KMS-11 (cell line): ENCODE results near the gene SLC13A3.

Source experiments
- H2AFZ ChIP-seq: fragments of 200-600 bp; sonication (generic); 2 replicates; pipeline ENCODE4 v1.6.1; 2016; ENCODE audit warnings: antibody characterized with exemption, mixed run types, low read depth
- H3K27ac ChIP-seq: fragments of 200-600 bp; sonication (generic); 2 replicates; pipeline ENCODE4 v1.6.1; 2016; ENCODE audit warnings: mild to moderate bottlenecking, mixed run types
- H3K27me3 ChIP-seq: fragments of 200-600 bp; sonication (generic); 2 replicates; pipeline ENCODE4 v1.6.1; 2017; ENCODE audit warnings: mild to moderate bottlenecking, low read depth, mixed run types, moderate library complexity; ENCODE audit not compliant: insufficient read depth
- H3K36me3 ChIP-seq: fragments of 200-600 bp; sonication (generic); 2 replicates; pipeline ENCODE4 v1.6.1; 2017; ENCODE audit warnings: mild to moderate bottlenecking, mixed run types; ENCODE audit not compliant: insufficient read depth
- H3K4me1 ChIP-seq: fragments of 200-600 bp; sonication (generic); 2 replicates; pipeline ENCODE4 v1.6.1; 2016; ENCODE audit warnings: mild to moderate bottlenecking, low read depth, mixed run types; ENCODE audit not compliant: poor library complexity, severe bottlenecking
- H3K4me2 ChIP-seq: fragments of 200-600 bp; sonication (generic); 2 replicates; pipeline ENCODE4 v1.7.0; 2016; ENCODE audit warnings: mild to moderate bottlenecking, mixed run types
- H3K4me3 ChIP-seq: fragments of 200-600 bp; sonication (generic); IDR thresholded peaks from 2 replicates; pipeline ENCODE4 v1.6.1; 2017; ENCODE audit warnings: low read depth, low read length, mixed read lengths; ENCODE audit not compliant: insufficient read depth
- H3K79me2 ChIP-seq: fragments of 200-600 bp; sonication (generic); 2 replicates; pipeline ENCODE4 v1.6.1; 2016; ENCODE audit warnings: low read depth, mixed run types; ENCODE audit not compliant: insufficient read depth
- H3K9ac ChIP-seq: fragments of 200-600 bp; sonication (generic); 2 replicates; pipeline ENCODE4 v1.6.1; 2016; ENCODE audit warnings: mild to moderate bottlenecking, mixed run types
- H4K20me1 ChIP-seq: fragments of 200-600 bp; sonication (generic); 2 replicates; pipeline ENCODE4 v1.6.1; 2016; ENCODE audit warnings: mild to moderate bottlenecking, mixed run types; ENCODE audit not compliant: insufficient read depth
- TF ChIP-seq, protein P1 (sequence below): fragments of 200-600 bp; sonication (generic); conservative IDR thresholded peaks from 2 replicates; pipeline ENCODE4 v1.6.1; 2017; ENCODE audit warnings: low read depth, mild to moderate bottlenecking, antibody characterized with exemption, low read length, moderate library complexity, mixed read lengths

SLC13A3 gene

DNA sequence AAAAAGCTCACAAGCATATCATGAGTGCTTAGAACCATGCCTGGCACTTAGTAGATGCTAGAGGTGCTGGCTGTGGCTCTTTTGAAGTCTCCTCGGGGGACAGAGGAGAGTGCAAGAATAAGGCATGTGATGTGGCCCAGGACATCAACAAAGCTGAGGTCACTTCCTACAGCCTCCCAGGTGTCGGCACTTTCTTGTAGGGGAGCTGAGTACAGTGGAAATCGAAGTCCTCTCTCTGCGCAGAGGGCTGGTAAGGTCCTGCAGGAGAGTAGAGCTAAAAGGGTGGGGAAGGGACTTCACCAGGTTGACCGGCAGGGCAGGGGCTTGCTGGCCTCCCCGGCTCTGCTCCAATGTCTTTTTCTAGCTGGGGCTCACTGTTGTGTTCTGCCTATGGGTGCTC lies 11.2 kb downstream of the SLC13A3 start:
- H3K79me2 ChIP-seq: no peaks in the 10 kb centered on the region
- no peaks in the 10 kb centered on the region for H3K4me1 ChIP-seq
- H3K36me3 ChIP-seq: no peaks in the 10 kb centered on the region
- no peak overlapping the region for H3K9ac ChIP-seq
- no peak overlapping the region for H2AFZ ChIP-seq
- no peaks in the 10 kb centered on the region for H3K27me3 ChIP-seq
- H3K4me2 ChIP-seq: no peak overlapping the region
- TF ChIP-seq, protein P1, sequence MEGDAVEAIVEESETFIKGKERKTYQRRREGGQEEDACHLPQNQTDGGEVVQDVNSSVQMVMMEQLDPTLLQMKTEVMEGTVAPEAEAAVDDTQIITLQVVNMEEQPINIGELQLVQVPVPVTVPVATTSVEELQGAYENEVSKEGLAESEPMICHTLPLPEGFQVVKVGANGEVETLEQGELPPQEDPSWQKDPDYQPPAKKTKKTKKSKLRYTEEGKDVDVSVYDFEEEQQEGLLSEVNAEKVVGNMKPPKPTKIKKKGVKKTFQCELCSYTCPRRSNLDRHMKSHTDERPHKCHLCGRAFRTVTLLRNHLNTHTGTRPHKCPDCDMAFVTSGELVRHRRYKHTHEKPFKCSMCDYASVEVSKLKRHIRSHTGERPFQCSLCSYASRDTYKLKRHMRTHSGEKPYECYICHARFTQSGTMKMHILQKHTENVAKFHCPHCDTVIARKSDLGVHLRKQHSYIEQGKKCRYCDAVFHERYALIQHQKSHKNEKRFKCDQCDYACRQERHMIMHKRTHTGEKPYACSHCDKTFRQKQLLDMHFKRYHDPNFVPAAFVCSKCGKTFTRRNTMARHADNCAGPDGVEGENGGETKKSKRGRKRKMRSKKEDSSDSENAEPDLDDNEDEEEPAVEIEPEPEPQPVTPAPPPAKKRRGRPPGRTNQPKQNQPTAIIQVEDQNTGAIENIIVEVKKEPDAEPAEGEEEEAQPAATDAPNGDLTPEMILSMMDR: no peak
- H4K20me1 ChIP-seq: no peaks in the 10 kb centered on the region
- no peak overlapping the region for H3K27ac ChIP-seq
- H3K4me3 ChIP-seq: no peak overlapping the region

DNA sequence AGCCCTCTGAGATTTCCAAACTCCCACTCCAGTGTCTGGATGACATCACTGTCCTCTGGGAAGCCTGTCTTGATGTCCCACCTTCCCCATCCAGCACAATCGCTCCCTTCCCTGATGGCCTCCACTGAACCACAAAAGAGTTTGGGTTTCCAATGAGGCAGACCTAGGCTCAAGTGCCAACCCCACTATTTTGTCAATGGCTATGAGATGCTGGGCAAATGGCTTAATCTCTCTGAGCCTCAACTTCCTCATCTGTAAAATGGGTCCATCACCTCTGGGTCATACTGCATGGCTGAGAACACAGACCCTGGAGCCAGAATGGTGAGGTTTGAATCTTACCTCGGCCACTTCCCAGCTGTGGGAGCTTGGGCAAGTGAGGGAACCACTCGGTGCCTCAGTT lies 11.7 kb downstream of the SLC13A3 start:
- H4K20me1 ChIP-seq: no peaks in the 10 kb centered on the region
- TF ChIP-seq, protein P1: no peak
- no peak overlapping the region for H3K9ac ChIP-seq
- no peaks in the 10 kb centered on the region for H3K4me1 ChIP-seq
- no peak overlapping the region for H2AFZ ChIP-seq
- no peak overlapping the region for H3K27ac ChIP-seq
- no peaks in the 10 kb centered on the region for H3K27me3 ChIP-seq
- no peak overlapping the region for H3K4me2 ChIP-seq
- no peaks in the 10 kb centered on the region for H3K79me2 ChIP-seq
- H3K4me3 ChIP-seq: no peak overlapping the region
- no peaks in the 10 kb centered on the region for H3K36me3 ChIP-seq

DNA sequence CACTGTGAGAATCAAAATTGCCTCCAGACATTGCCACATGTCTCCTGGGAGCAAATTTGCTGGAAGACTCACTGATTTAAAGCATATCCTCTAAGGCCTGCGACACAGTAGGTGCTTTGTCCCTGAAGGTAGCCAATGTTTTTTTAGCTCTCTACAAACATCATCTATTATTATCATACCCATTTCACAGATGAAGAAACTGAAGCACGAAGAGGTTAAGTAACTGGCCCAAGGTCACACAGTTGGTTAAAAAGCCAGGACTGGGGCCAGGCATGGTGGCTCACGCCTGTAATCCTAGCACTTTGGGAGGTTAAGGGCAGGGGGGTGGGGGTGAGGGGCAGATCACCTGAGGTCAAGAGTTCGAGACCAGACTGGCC lies 12.4 kb downstream of the SLC13A3 start:
- no peak overlapping the region for H3K9ac ChIP-seq

DNA sequence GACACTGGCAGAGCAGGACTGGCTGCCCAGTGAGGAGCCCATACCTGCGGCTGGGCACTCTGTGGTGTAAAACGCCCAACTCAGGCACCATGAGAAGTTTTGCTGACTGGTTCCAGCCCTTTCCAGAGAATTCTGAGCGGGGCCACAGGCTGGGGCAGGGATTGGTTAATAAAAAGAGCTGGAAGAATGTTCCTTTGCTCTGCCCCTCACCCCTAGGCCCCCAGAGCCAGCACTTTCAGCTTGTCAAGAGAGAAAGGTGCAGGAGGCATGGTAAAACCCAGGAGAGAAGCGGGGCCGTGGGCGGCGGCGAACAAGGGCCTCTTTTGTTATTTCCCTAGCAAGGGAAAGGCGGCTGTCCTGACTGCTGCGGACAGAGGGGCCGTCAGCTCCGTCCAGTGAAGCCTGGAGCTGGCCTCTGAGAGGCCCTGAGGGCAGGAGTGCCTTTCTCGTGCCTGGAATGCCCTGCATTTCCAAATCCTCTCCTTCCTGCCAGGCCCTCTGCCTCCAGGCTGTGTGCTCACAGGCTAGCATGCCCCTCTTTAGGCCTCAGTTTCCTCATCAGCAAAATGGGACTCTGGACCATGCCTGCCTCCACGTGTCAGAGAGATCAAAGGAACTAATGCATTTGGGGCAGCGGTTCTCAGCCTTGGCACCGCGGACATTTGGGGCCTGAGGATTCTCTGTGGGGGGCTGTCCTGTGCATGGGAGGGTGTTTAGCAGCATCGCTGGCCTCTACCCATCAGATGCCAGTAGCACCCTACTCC lies 12.9 kb downstream of the SLC13A3 start:
- Histone ChIP-seq H3K36me3 (no peaks in the 10 kb centered on the region), H3K4me1 (no peaks in the 10 kb centered on the region), H2AFZ (no peak overlapping the region), H4K20me1 (no peaks in the 10 kb centered on the region), H3K27me3 (no peaks in the 10 kb centered on the region), H3K4me3 (no peak overlapping the region), H3K9ac (no peak overlapping the region), H3K4me2 (no peak overlapping the region), H3K79me2 (no peaks in the 10 kb centered on the region), H3K27ac (no peak overlapping the region)
- TF ChIP-seq, protein P1: no peak

More for the DNA sequence above, 12.4 kb downstream of the SLC13A3 start:
- no peaks in the 10 kb centered on the region for H3K36me3 ChIP-seq
- no peak overlapping the region for H3K4me2 ChIP-seq
- no peaks in the 10 kb centered on the region for H4K20me1 ChIP-seq
- no peaks in the 10 kb centered on the region for H3K79me2 ChIP-seq
- no peak overlapping the region for H3K4me3 ChIP-seq
- no peaks in the 10 kb centered on the region for H3K27me3 ChIP-seq
- no peaks in the 10 kb centered on the region for H3K4me1 ChIP-seq
- H2AFZ ChIP-seq: no peak overlapping the region
- H3K27ac ChIP-seq: no peak overlapping the region
- TF ChIP-seq, protein P1: no peak
